Chondrocyte (in vitro differentiated cells): ENCODE data around the gene SHISA9. TPM values are rescaled to one million over a fixed set of nuclear protein-coding genes. Genes with fewer than 3 reads are reported as not detected.

Experiments
- DNase-seq: peaks from one replicate; pipeline ENCODE4 v3.0.0; 2021; ENCODE audit warnings: mixed read lengths, low spot score
- H3K27ac Mint-ChIP-seq: one replicate; pipeline ENCODE4 v1.8.0; 2021; ENCODE audit warnings: mild to moderate bottlenecking, moderate library complexity, mixed read lengths; ENCODE audit not compliant: unreplicated experiment
- H3K27me3 Mint-ChIP-seq: 2 replicates; pipeline ENCODE4 v1.8.0; 2021; ENCODE audit warnings: low read depth, mixed read lengths
- H3K36me3 Mint-ChIP-seq: 2 replicates; pipeline ENCODE4 v1.8.0; 2021; ENCODE audit warnings: low read depth, mixed read lengths
- H3K4me1 Mint-ChIP-seq: 2 replicates; pipeline ENCODE4 v1.8.0; 2021; ENCODE audit warnings: low read depth, mild to moderate bottlenecking, mixed read lengths
- H3K4me3 Mint-ChIP-seq: one replicate; pipeline ENCODE4 v1.8.0; 2021; ENCODE audit warnings: mild to moderate bottlenecking, moderate library complexity, mixed read lengths; ENCODE audit not compliant: unreplicated experiment
- H3K9me3 Mint-ChIP-seq: 2 replicates; pipeline ENCODE4 v1.8.0; 2021; ENCODE audit warnings: low read depth, mixed read lengths
- total RNA-seq: library from RNA; stranded (reverse); gene quantifications from 3 replicates; pipeline ENCODE4 v1.2.1, GENCODE V29; 2021
- TF ChIP-seq, protein P1 (sequence below): fragments of 200-600 bp; sonication (generic); IDR thresholded peaks from 2 replicates; pipeline ENCODE4 v1.5.0; 2021; ENCODE audit warnings: antibody characterized with exemption, mild to moderate bottlenecking, moderate library complexity

Gene SHISA9
- total RNA-seq, 1 donor from 2014 or later, result 1.6 TPM

DNA sequence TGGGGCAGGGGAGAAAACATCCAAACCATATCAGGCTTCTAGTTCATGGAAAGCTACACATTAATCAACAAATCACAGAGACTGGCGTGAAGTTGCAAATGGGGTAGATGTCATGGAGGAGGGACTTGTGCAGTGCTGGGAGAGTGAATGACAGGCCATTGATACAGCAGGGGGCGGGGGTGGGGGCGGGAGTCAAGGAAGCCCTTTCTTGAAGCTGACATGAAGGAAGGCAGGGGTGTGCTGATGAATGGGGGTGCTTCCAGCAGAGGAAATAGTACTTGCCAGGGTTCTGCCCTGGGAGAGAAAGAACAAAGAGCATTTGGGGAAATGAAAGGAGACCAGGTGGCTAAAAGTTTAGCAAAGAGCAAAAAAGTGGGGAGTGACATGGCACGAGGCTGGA is 269.9 kb downstream of the SHISA9 start:
- no peaks in the 10 kb centered on the region for H3K4me1 Mint-ChIP-seq
- no peaks in the 10 kb centered on the region for H3K27me3 Mint-ChIP-seq
- H3K27ac Mint-ChIP-seq, result no peak overlapping the region
- TF ChIP-seq, protein P1, sequence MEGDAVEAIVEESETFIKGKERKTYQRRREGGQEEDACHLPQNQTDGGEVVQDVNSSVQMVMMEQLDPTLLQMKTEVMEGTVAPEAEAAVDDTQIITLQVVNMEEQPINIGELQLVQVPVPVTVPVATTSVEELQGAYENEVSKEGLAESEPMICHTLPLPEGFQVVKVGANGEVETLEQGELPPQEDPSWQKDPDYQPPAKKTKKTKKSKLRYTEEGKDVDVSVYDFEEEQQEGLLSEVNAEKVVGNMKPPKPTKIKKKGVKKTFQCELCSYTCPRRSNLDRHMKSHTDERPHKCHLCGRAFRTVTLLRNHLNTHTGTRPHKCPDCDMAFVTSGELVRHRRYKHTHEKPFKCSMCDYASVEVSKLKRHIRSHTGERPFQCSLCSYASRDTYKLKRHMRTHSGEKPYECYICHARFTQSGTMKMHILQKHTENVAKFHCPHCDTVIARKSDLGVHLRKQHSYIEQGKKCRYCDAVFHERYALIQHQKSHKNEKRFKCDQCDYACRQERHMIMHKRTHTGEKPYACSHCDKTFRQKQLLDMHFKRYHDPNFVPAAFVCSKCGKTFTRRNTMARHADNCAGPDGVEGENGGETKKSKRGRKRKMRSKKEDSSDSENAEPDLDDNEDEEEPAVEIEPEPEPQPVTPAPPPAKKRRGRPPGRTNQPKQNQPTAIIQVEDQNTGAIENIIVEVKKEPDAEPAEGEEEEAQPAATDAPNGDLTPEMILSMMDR, result no peak
- H3K4me3 Mint-ChIP-seq, result no peak overlapping the region
- H3K9me3 Mint-ChIP-seq, result peaks cover 12% of the 10 kb centered on the region
- H3K36me3 Mint-ChIP-seq, result no peaks in the 10 kb centered on the region
- no peak for DNase-seq

DNA sequence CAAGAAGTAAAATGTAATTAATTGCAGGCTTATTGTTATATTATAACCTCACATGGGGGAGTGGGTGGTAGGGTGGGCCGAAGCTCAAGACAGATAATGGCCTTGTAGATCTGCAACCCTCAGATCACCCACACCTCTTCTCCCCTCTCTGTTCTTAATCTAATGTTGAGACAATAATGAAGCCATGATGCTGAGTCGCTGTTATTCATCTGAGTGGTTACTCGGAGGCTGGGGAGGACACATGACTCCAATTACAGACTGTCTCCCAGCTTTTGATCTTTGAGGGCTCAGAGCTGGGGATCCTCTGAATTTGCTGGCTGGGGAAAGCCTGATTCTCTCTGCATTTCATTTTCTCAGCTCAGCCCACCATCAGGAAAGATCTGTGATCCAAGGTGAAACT is 275.3 kb downstream of the SHISA9 start:
- DNase-seq, result no peak
- no peaks in the 10 kb centered on the region for H3K4me1 Mint-ChIP-seq
- no peaks in the 10 kb centered on the region for H3K36me3 Mint-ChIP-seq
- H3K4me3 Mint-ChIP-seq, result no peak overlapping the region
- H3K27me3 Mint-ChIP-seq, result no peaks in the 10 kb centered on the region
- TF ChIP-seq, protein P1, result no peak
- H3K9me3 Mint-ChIP-seq, result no peaks in the 10 kb centered on the region
- H3K27ac Mint-ChIP-seq, result no peak overlapping the region

DNA sequence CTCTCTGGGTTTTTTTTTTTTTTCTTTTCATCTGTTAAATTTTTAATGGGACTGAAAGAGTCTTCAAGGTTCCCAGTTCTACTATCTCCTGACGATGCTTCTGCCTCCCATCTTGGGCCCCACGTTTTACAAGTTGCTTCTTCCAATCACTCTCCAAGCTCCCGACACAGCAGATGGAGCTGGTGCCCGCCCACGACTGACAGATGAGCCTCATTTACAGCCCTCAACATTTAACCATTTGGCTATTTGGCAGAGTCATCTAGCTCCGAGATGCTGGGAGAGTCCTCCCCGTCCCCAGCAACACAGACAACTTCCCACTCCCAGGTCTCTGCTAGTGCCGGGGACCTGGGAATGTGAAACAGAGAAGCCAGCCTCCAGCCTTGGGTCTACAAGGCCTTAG is 276.9 kb downstream of the SHISA9 start:
- Mint-ChIP-seq H3K4me3 (no peak overlapping the region), H3K4me1 (no peaks in the 10 kb centered on the region), H3K9me3 (no peaks in the 10 kb centered on the region), H3K36me3 (no peaks in the 10 kb centered on the region), H3K27ac (no peak overlapping the region), H3K27me3 (no peaks in the 10 kb centered on the region)
- TF ChIP-seq, protein P1, result no peak
- no peak for DNase-seq

DNA sequence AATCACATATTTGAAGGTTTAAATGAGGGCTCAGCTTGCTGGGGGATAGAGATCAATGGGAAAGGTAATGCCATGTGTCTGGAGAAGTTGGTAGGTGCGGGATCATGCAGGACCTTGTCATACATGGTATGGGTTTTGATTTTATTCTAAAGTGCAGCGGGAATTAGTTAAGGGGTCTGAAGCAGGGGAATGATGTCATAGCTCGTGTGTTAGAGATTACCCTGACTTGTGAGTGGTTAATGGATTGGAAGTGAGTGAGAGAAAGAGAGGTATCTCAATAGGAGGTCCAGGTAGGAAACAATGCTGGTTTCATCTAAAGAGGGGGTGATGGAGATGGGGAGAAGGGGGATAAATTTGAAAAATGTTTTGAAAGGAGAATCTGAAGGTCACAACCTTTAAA is 280.0 kb downstream of the SHISA9 start:
- Mint-ChIP-seq H3K4me3 (no peak overlapping the region), H3K4me1 (no peaks in the 10 kb centered on the region)

DNA sequence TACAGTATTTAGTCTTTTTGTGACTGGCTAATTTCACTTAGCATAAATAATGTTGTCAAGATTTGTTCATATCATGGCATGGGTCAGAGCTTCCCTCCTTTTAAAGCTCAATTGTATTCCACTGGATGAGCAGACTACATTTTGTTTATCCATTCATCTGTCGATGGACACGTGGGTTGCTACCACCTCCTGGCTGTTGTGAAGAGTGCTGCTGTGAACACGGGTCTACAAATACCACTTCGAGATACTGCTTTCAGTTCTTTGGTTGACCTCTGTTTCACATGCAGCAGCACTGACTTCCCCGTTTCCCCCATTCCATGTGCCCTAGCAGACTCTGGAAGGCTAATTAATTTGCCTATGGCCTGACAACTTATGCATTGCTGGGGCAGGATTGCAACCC is 285.4 kb downstream of the SHISA9 start:
- Mint-ChIP-seq H3K27me3 (peaks cover 3% of the 10 kb centered on the region), H3K4me3 (no peak overlapping the region), H3K36me3 (no peaks in the 10 kb centered on the region), H3K4me1 (no peaks in the 10 kb centered on the region), H3K9me3 (peaks cover 8% of the 10 kb centered on the region), H3K27ac (no peak overlapping the region)
- no peak for DNase-seq
- TF ChIP-seq, protein P1, result no peak

More for the DNA sequence above, 280.0 kb downstream of the SHISA9 start:
- TF ChIP-seq, protein P1, result no peak
- H3K27ac Mint-ChIP-seq, result no peak overlapping the region
- DNase-seq, result no peak
- H3K27me3 Mint-ChIP-seq, result peaks cover 2% of the 10 kb centered on the region
- no peaks in the 10 kb centered on the region for H3K36me3 Mint-ChIP-seq
- peaks cover 5% of the 10 kb centered on the region for H3K9me3 Mint-ChIP-seq
